CD4-positive, alpha-beta T cell treated with Interleukin-10 for 1 hour (primary cell): ENCODE data around the gene KRT2.

Experiments used
- DNase-seq: peaks from one replicate; pipeline ENCODE4 v3.0.0-alpha.2; 2020

The KRT2 gene

GRCh38 chr12:52613384-52614030 is 38.5 kb downstream of the KRT2 start:
- no peak for DNase-seq

GRCh38 chr12:52612431-52613383 is 39.3 kb downstream of the KRT2 start:
- DNase-seq = no peak

GRCh38 chr12:52611080-52611468 is 40.9 kb downstream of the KRT2 start:
- no peak for DNase-seq

- no peak for DNase-seq
Observed at GRCh38 chr12:52608826-52609630, 43.0 kb downstream of the KRT2 start.

- DNase-seq = no peak
Observed at GRCh38 chr12:52608161-52608560, 43.9 kb downstream of the KRT2 start.

GRCh38 chr12:52607314-52607713 is 44.7 kb downstream of the KRT2 start:
- DNase-seq = no peak

GRCh38 chr12:52606581-52607218 is 45.3 kb downstream of the KRT2 start:
- DNase-seq = no peak

GRCh38 chr12:52606096-52606495 is 45.9 kb downstream of the KRT2 start:
- no peak for DNase-seq

- DNase-seq = no peak
Observed at GRCh38 chr12:52605542-52605941, 46.5 kb downstream of the KRT2 start.

- no peak for DNase-seq
Observed at GRCh38 chr12:52604859-52605258, 47.2 kb downstream of the KRT2 start.

- DNase-seq = peak; percentile 16
Observed at GRCh38 chr12:52603314-52603713, 48.7 kb downstream of the KRT2 start.

- DNase-seq = no peak
Observed at GRCh38 chr12:52602552-52602951, 49.5 kb downstream of the KRT2 start.

GRCh38 chr12:52601671-52602070 is 50.3 kb downstream of the KRT2 start:
- DNase-seq = no peak

GRCh38 chr12:52600941-52601481 is 51.0 kb downstream of the KRT2 start, which contains the start of gene KRT72:
Gene KRT72, minus strand, starts transcription at chr12:52601463. Its CDS starts 11 bp downstream, at chr12:52601452.
- DNase-seq = no peak

GRCh38 chr12:52600475-52600874 is 51.5 kb downstream of the KRT2 start:
- no peak for DNase-seq

GRCh38 chr12:52600071-52600470 is 51.9 kb downstream of the KRT2 start:
- DNase-seq = no peak

- DNase-seq = no peak
Observed at GRCh38 chr12:52598966-52599365, 53.0 kb downstream of the KRT2 start.
